Stimulated activated CD4-positive, alpha-beta T cell treated with anti-CD3 and anti-CD28 coated beads, Interleukin-12 subunit alpha, Interleukin-12 subunit beta, amount 100 ng/mL, for 24 hours (primary cell): ENCODE measurements around the gene HSD17B7.
"Not testable (repeated sequence)": the region's sequence is repeated elsewhere in the genome, so short reads cannot be mapped to it uniquely, and the experiment has no call there.

ENCODE experiments used
- DNase-seq, 2 experiments: peaks; one replicate each; pipeline ENCODE4 v3.0.0-alpha.2; 2020; ENCODE audit warnings: low read depth in 2 of 2

HSD17B7 gene

DNA sequence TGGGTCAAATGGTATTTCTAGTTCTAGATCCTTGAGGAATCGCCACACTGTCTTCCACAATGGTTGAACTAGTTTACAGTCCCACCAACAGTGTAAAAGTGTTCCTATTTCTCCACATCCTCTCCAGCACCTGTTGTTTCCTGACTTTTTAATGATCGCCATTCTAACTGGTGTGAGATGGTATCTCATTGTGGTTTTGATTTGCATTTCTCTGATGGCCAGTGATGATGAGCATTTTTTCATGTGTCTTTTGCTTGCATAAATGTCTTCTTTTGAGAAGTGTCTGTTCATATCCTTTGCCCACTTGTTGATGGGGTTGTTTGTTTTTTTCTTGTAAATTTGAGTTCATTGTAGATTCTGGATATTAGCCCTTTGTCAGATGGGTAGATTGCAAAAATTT, 17.0 kb downstream of the HSD17B7 start:
- DNase-seq, result not testable (repeated sequence)

- not testable (repeated sequence) for DNase-seq
These were observed 21.9 kb downstream of the HSD17B7 start for GRCh38 chr1:162812357-162812756.

GRCh38 chr1:162818136-162818535, 27.6 kb downstream of the HSD17B7 start:
- DNase-seq, result not testable (repeated sequence)

DNA sequence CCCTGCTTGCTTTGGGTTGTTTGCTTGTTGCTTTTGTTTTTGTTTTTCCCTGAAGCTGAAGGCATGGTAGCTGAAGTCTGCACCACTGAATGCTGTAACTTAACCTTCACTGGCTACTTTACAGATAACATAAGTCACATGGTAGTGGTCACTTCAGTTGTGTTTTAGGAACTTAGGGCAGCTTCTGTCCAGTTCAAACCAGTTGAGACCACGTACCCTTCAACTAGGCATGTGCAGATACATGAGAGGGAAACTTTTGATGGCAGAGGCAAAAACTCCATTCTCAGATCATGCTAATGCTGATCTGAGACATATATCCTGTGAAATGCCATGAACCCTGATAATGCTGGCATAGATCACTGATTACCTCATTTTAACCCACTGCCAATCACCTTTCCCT, 28.2 kb downstream of the HSD17B7 start:
- DNase-seq, result not testable (repeated sequence)

DNA sequence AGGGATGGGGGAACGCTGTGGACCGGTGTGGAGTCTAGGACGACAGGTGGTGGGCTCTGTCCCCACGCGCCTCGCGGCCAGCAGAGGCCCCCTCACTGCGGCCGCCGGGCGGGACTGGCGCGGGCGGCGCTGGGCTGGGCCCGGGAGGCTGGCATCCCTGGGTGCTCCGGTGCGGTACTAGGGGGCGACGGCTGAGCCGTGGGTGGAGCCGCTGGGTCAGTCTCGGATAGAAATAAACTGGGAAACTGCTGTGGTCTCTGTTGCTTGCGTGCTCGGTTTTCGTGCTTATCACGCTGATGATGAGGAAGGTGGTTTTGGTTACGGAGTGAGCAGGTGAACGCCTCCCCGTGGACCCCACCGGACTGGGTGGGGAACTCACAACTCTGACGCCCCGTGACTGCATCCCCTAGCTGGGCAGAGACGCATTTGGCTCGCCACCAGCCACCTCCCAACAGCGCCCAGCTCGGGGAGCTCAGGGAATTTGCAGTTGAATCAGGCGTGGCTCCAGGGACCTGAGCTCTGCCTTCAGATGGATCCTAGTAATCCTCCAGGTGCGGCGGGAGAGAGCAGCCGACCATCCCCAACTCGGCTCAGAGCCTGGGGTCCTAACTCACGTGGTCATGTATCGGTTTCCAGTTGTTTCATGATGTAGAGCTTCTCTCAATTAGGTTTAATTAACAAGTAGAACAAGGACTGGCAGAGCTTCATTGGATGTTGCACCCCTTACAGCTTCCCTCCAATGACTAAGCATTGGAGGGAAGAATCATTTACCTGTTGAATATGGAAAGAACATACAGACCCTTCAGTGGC, 32.1 kb downstream of the HSD17B7 start:
- DNase-seq, result no peak

DNA sequence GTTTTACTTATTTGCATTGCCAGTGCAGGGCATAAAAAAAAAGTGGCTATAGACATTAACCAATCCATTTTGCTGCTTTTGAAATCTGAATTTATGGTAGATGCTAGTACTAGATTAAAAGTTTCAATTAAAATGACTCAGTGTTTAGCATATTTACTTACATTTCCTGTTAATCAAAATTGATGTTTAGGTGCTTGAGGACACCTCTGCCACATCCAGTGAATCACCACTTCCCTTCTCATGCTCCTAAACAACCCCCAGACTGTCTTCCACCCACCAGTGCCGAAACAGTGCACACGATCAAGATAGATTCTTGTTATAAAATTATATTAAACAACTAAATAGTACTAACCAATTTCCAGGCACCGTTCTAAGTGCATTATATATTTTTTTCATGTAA, 32.7 kb downstream of the HSD17B7 start:
- no peak for DNase-seq

- DNase-seq, result no peak
These were observed 33.4 kb downstream of the HSD17B7 start for GRCh38 chr1:162823771-162824525.

DNA sequence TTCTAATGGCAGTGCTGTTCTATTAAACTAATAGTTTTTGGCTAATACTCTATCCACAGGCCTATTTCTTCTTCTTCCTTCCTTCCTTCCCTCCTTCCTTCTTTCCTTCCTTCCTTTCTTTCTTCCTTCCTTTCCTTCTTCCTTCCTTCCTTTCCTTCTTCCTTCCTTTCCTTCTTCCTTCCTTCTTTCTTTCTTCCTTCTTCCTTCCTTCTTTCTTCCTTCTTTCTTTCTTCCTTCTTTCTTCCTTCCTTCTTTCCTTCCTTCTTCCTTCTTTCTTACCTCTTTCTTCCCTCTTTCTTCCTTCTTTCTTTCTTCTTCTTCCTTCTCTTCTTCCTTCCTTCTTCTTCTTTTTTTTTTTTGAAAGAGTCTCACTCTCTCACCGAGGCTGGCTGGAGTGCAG, 38.8 kb downstream of the HSD17B7 start:
- no peak for DNase-seq

DNA sequence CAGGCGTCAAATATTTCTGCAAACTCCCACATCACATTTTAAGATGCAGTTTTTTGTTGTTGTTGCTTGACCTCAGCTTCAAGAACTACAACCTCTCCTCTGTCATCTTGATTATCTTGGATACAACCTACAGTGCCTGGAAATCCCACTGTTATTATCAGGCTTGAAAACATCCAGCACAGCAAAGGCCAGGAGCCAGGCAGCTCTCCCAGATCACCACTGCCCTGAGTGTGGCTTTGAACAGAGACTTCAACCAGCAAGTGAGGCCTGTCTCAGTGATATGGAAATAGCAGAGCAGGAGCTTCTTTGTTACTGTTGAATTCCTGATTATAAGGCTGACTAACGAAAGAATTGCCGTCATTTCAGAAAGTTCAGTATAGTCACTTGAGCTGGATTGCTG, 42.0 kb downstream of the HSD17B7 start:
- DNase-seq, result no peak

DNA sequence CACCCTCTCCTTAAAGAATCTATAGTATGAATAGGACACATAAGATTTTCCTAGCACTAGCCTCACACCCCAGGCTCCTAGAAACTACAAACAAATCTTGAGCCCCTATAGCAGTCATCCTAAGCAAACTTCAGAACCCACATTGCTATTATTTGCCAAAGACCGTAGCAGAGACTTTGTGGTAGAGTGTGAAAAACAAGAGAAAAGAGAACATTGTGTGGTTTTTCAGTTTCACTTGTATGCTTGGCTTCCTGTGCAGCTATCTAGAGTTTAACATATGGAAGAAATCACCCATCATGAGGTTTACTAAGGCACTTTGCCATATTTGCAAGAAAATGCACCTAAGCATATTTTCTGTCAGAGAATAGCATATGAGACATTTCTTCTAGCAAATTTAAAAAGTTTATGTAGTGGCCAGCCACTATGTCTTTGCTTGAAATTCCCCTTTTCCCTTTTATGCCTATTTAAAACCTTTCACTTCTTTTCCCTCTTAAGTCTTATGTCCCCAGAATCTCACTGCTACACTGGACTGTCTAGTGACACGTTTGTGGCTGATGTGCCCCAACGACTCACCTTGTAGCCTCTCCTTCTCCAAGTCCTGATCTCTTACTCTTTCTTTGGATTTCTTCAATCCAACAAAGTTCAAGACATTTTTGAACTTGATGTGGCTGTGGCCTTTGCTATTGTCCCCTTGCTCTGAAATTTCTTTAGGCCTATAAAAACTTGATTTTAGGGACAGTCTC, 44.8 kb downstream of the HSD17B7 start:
- no peak for DNase-seq

DNA sequence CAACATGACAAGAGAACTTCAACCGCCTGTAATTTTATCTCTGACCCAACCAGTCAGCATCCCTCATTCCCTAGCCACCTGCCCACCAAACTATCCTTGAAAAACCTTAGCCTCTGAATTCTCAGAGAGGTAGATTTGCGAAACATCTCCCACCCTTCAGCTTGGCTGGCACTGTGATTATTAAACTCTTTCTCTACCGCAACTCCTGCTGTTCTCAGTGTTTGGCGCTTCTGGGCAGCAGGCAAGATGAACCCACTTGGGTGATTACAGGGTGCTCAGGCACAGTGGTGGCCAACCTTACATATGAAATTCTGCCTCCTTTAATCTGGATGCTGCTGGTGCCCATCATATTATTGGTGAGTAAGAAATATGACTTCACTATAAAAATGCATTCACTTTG, 48.4 kb downstream of the HSD17B7 start:
- DNase-seq, result no peak

- no peak for DNase-seq
These were observed 49.8 kb downstream of the HSD17B7 start for GRCh38 chr1:162840250-162840839.

GRCh38 chr1:162844153-162844552, 53.7 kb downstream of the HSD17B7 start:
- no peak for DNase-seq

- no peak for DNase-seq
These were observed 56.0 kb downstream of the HSD17B7 start for GRCh38 chr1:162846256-162847212.

DNA sequence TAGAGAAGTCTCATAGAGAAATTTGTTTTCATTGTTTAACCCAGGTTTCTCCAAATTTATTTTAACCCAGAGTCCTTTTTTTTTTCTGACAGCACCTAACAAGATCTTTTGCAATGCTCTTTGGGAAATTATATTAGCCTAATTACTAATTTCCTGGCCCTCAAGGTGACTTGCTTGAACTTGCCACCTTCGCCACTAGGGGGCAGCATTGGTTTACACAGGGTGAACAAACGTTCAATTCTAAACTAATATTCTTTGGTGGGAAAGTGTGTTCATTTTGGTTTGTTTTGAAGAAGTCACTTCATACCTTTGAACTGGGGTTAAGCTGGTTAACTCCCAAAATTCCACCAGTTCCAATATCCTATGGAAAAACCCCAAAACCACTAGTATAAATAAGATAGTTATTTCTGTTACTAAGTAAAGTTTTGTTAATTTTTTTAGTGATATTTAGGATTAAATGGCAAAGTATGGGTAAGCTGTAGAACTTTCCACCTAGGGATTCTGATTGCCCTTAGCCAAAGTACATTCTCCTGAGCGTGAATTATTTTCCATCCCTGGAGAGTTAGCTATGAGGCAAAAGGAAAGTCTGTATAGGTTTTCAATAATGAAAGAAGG, 57.4 kb downstream of the HSD17B7 start:
- peak; percentile 56 to 85 for DNase-seq

GRCh38 chr1:162849711-162850110, 59.2 kb downstream of the HSD17B7 start:
- DNase-seq, result no peak

GRCh38 chr1:162851341-162851740, 60.8 kb downstream of the HSD17B7 start:
- DNase-seq, result no peak

- DNase-seq, result peak in 1 of 2 experiments; percentile 52
These were observed 63.9 kb downstream of the HSD17B7 start for GRCh38 chr1:162854245-162854882.

DNA sequence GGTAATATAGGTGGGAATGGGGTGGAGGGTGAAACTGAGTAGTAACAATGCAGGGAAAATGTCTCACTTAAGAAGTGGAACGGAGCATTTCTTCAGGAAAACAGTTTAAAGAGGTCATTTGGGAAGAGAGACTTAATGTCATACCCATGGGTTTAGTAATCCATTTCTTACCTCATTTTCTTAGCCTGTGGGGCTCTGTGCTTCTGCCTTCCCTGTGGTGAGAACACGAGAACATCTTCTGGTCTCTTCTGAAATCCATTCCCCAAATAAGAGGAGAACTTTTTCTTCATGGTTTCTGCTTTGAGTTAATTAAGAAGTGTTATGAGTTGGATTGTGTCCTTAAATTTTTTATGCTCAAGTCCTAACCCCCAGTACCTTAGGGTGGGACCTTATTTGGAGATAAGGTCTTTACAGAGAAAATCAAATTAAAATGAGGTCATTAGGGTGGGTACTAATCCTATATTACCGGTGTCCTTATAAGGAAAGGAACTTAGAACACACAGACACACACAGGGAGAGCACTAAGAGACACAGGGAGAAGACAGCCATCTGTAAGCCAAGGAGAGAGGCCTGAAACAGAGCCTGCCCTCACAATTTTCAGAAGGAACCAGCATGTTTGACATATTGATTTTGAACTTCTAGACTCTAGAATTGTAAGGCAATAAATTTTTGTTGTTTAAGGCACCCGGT, 65.1 kb downstream of the HSD17B7 start:
- no peak for DNase-seq
